ENCODE measurements around the gene SLFN12L.
"Not testable (repeated sequence)": the region's sequence is repeated elsewhere in the genome, so short reads cannot be mapped to it uniquely, and the experiment has no call there.

SLFN12L gene

GRCh38 chr17:35541434-35541833, 4.0 kb upstream of the SLFN12L start:
- no peak for DNase-seq

- peak; percentile 22 for DNase-seq
Observed at GRCh38 chr17:35540589-35541404, 3.3 kb upstream of the SLFN12L start.

- no peak for DNase-seq
Observed at GRCh38 chr17:35539659-35540026, 2.2 kb upstream of the SLFN12L start.

GRCh38 chr17:35536664-35537171, 760 bp downstream of the SLFN12L start:
- DNase-seq, result no peak

GRCh38 chr17:35535406-35535805, 2.1 kb downstream of the SLFN12L start:
- not testable (repeated sequence) for DNase-seq

- no peak for DNase-seq
Observed at GRCh38 chr17:35534576-35535093, 2.8 kb downstream of the SLFN12L start.

GRCh38 chr17:35531160-35531559, 6.3 kb downstream of the SLFN12L start:
- no peak for DNase-seq

GRCh38 chr17:35529866-35530265, 7.6 kb downstream of the SLFN12L start:
- DNase-seq, result no peak

- not testable (repeated sequence) for DNase-seq
Observed at GRCh38 chr17:35529326-35529725, 8.2 kb downstream of the SLFN12L start.

- DNase-seq, result no peak
Observed at GRCh38 chr17:35523296-35523695, 14.2 kb downstream of the SLFN12L start.

- DNase-seq, result not testable (repeated sequence)
Observed at GRCh38 chr17:35521654-35522256, 15.7 kb downstream of the SLFN12L start.

- DNase-seq, result no peak
Observed at GRCh38 chr17:35521150-35521549, 16.3 kb downstream of the SLFN12L start.

- DNase-seq, result no peak
Observed at GRCh38 chr17:35519906-35520442, 17.5 kb downstream of the SLFN12L start.

- DNase-seq, result no peak
Observed at GRCh38 chr17:35519439-35519838, 18.0 kb downstream of the SLFN12L start.

- DNase-seq, result not testable (repeated sequence)
Observed at GRCh38 chr17:35518431-35518830, 19.0 kb downstream of the SLFN12L start.

- DNase-seq, result no peak
Observed at GRCh38 chr17:35515027-35515426, 22.5 kb downstream of the SLFN12L start.

GRCh38 chr17:35514564-35514963, 22.9 kb downstream of the SLFN12L start:
- peak; percentile 13 for DNase-seq

GRCh38 chr17:35510052-35510451, 27.4 kb downstream of the SLFN12L start:
- DNase-seq, result peak; percentile 7

- DNase-seq, result not testable (repeated sequence)
Observed at GRCh38 chr17:35507714-35508113, 29.8 kb downstream of the SLFN12L start.

- DNase-seq, result no peak
Observed at GRCh38 chr17:35499548-35499947, 37.9 kb downstream of the SLFN12L start.

GRCh38 chr17:35498448-35499178, 38.9 kb downstream of the SLFN12L start:
- DNase-seq, result no peak

GRCh38 chr17:35496451-35497290, 40.8 kb downstream of the SLFN12L start:
- DNase-seq, result no peak
